Renal pelvis (tissue), 4 donors: ENCODE results near the gene SHISA6. TPM values are rescaled to one million over a fixed set of nuclear protein-coding genes. Genes with fewer than 3 reads are reported as not detected.
"Not testable (repeated sequence)": the region's sequence is repeated elsewhere in the genome, so short reads cannot be mapped to it uniquely, and the experiment has no call there.

Source experiments
- DNase-seq: peaks from one replicate; pipeline ENCODE4 v3.0.0-alpha.2; 2013
- polyA plus RNA-seq, 3 donors: library from polyadenylated mRNA; unstranded; fragments of 120-200 nt; gene quantifications; one replicate each; pipeline ENCODE4 v1.2.1, GENCODE V29; 2013; ENCODE audit not compliant: insufficient read length in 3 of 3

SHISA6 gene
- polyA plus RNA-seq, 3 donors, result 1.7 to 2.0 (median 1.9) TPM

DNA sequence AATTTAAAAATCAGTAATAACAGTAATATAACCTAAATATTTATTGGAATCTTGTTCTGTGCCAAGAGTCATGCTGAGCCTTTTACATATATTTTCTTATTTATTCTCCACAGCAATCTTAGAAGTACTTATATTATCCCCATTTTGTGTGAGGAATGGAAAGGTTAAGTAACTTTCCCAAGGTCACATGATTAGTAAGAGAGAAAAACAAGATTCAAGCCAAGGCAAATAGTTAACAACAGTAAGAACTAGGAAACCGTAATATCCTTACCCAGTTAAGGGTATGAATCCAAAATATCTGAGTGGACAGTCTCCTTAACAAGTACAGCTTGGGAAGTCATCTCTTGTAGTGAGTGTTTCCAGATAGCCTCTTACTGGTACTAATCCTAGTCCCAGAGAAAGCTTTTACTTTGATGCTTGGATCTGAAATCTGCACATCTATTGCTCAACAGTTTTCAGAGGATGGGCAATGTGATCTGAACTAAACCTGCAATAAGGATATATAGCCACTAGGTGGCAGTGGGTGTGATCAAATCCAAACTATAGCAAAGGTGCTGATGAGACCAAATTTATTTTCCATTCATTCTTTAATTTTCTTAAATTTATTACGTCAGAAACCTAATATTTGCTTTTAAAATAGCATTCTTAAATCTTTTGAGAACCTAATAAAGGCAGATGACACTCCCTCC, 23.3 kb downstream of the SHISA6 start:
- DNase-seq, result no peak

- DNase-seq, result no peak
These were observed 27.1 kb downstream of the SHISA6 start for GRCh38 chr17:11267999-11268575.

DNA sequence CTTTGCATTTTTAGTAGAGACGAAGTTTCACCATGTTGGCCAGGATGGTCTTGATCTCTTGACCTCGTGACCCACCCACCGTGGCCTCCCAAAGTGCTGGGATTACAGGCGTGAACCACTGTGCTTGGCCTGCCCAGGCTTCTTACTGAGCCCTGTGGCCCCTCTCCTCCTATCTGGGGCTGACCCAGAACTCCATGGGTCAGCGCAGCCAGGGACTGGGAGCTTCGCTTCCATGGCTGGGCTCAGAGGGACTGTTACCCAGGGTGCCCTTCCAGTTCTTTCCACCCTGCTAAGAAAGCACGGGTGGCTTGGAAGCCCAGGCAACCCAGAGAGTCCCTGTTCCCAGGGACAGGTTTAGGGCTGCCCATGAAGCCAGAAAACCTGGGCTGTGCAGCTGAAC, 28.2 kb downstream of the SHISA6 start:
- DNase-seq, result no peak

- DNase-seq, result no peak
These were observed 31.2 kb downstream of the SHISA6 start for GRCh38 chr17:11272191-11272590.

GRCh38 chr17:11273596-11273995, 32.6 kb downstream of the SHISA6 start:
- no peak for DNase-seq

DNA sequence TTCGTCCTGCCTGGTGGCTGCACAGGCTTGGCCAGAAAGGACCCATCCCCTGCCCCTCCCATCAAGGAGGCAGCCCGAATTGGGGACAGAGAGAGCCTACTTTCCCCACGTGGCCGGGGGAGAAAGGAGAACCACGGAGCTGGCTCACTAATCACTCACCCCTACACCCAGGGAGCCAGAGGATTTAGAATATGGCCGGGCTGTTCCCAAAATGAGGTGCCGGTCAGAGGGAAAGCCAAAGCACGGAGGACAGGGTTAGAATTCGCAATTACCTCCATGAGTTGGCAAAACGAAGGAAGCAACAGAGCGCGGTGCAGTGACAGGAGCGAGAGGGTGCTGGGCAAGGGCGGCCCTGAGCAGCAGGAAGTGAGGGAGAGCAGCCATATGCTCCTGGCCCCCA, 33.1 kb downstream of the SHISA6 start:
- DNase-seq, result no peak

GRCh38 chr17:11276486-11276885, 35.5 kb downstream of the SHISA6 start:
- no peak for DNase-seq

DNA sequence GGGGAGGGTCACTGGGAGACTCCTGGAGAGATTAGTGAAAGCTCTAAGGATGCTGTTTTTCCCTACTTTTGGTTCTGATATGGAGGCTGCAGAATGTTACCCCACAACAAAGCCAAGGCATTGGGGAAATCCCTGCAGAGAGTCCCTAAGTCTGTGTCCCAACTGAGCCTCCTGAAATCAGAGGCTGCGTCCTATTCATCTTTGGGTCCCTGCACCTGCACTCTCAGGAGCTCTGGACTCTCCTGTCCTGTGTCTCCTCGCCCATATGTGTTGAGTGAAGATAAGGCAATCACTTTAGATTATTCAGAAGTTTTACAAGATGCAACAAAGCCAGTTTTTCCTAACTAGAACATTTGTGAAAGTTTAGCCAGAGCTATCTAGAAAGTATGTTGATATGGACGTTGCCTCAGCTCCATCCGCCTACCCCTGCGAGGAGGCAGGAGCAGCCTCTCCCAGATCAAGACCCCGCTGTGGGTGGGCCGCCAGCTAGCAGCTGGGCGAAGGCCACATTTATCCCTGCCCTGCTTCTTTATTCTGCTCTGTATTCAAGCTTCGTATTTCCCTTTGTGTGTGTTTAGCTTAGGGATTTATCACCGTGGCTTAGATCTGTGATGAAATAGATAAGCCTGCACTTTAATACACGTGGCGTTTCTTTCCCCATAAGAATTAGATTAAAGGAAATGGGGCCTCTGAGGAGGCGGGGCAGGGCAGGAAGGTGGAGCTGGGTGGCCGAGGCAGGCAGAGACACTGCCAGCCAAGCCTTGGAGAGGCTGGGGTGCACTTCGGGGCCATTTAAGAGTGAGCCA, 37.4 kb downstream of the SHISA6 start:
- DNase-seq, result no peak

DNA sequence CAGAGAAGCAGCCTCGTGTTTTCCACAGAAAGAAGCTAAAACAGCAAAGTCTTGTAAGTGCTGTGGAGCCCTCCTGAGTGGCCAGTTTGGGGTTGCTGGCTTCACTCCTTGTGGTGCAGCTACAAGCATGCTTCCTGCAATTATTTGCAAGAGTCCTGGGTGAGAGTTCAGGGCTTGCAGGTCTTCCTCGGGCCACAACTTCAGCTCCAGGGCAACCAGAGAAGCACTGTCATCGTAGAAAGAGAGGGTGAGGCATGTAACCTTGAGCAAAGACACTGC, 37.9 kb downstream of the SHISA6 start:
- no peak for DNase-seq

- DNase-seq, result no peak
These were observed 38.8 kb downstream of the SHISA6 start for GRCh38 chr17:11279776-11280344.

DNA sequence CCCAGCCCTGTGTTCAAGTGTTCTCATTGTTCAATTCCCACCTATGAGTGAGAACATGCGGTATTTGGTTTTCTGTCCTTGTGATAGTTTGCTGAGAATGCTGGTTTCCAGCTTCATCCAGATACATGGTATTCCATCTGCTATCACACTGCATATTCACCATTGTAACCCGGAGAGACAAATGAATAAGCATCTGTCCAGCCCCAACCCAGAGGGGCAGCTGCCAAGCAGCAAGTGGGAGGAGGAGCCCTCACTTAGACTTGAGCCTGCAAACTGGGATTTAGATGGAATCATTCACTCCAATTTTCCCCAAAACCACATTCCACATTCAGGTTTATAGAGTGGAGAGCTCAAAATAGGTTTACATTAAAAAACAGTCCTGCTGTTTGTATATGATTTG, 41.6 kb downstream of the SHISA6 start:
- DNase-seq, result no peak

- DNase-seq, result no peak
These were observed 43.8 kb downstream of the SHISA6 start for GRCh38 chr17:11284811-11285210.

DNA sequence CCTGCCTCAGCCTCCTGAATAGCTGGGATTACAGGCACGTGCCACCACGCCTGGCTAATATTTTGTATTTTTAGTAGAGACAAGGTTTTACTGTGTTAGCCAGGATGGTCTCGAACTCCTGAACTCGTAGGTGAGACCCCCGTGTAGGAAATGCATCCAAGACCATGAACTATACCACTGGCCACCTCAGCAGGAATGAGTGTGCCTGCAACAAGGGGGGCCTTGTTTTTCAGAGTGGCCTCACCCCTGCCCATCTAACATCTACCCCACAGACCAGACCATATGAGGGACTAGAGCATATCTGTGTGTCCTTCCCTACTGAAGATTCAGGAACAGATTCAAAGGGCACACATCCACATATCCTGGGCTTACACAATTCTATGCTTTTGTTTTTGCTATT, 44.9 kb downstream of the SHISA6 start:
- no peak for DNase-seq

GRCh38 chr17:11287791-11288190, 46.8 kb downstream of the SHISA6 start:
- DNase-seq, result no peak

DNA sequence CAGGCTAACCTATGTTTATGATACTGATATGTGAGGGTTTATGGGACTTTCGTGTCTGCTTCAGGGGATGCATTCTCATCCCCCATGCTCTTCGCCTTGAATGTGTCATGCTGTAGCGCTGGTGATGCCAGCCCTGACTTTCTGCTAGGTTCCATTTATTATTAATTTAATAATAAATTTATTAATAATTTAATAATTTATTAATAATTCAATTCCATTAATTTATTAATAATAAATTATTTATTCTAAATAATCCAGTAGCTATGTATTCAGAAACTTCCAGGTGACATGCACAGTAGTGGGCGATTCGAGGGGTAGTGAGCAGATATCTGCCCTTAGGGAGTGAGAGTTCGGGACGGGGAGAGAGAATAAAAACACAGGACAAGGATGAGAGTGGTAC, 49.8 kb downstream of the SHISA6 start:
- DNase-seq, result no peak

- DNase-seq, result no peak
These were observed 51.5 kb downstream of the SHISA6 start for GRCh38 chr17:11292491-11292890.

GRCh38 chr17:11293480-11293879, 52.5 kb downstream of the SHISA6 start:
- no peak for DNase-seq

GRCh38 chr17:11294826-11295225, 53.8 kb downstream of the SHISA6 start:
- no peak for DNase-seq

DNA sequence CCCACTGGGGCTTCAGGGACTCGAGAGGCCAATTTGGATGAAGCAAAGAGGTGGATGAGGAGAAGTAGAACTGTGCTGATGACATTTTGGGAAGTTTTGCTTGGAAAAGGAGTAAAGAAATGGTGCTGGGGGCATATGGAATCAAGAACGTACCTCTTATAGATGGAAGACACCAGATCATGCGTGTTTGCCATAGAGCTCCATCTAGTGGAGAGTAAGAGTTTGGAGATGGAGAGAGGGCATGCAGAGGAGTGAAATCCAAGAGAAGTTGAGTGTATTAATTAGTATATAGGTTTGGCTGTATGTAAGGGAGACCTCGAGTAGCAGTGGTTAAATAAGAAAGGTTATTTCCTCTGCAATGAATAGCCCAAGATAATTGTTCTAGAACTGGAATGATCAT, 56.0 kb downstream of the SHISA6 start:
- DNase-seq, result peak; percentile 20

DNA sequence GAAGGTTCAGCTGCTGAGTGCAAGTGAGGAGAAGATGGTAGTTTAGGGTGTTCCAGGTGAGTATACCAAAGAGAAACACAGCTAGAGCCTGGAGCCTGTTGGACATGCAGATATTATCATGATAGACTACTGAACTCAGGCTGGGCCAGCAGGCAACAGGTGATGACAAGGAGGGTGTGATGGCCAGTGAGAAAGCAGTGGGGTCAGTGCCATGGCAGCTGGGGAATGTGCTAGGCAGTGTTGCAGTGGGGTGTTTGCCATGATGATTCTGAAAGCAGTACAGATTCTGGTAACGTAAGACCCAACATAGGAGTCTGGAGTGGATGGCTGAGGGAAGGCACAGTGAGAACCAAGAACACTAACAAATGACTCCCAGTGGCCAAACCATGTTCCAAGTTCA, 57.4 kb downstream of the SHISA6 start:
- DNase-seq, result no peak

DNA sequence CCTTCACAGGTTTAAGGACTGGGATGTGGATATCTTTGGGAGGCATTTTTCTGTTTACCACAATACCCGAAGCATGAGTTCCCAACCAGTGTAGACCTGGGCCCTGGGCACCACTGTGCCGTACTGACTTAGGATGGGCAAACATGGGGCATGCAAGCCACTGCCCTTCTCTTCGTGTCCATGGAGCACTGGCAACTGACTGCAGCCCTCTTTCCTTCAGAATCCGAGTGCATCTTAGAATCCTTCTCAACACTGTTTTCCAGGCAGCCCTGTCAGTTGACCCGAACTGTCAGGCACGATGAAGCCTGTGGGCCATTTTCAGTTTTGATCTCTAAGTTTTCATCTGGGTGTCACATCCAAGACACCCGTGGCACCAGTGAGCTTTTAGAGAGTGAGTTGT, 59.2 kb downstream of the SHISA6 start:
- DNase-seq, result no peak

DNA sequence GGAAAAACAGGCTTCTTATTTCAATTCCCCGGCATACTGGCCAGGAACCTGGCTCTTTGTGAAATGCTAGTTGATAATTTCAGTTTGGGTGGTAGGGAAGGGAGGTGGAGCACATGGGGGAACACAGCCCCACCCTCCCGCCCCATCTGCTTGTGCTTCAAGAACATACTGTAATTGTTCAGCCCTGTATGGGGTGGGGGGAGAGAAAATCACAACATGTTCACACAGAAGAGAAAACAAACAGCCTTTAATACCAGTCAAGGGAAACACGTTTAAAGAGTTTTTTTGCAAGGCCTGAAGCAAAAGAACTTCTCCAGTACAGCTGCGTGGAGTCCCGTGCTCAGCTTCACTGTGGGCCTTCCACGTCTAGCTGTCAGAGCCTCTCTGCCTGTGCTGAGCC, 59.7 kb downstream of the SHISA6 start:
- no peak for DNase-seq

GRCh38 chr17:11301874-11302273, 60.9 kb downstream of the SHISA6 start:
- not testable (repeated sequence) for DNase-seq
